ENCODE data around the gene FCRL1. TPM values are rescaled to one million over a fixed set of nuclear protein-coding genes. Genes with fewer than 3 reads are reported as not detected.

The FCRL1 gene
- total RNA-seq, 1 experiment from 2014 or later: not detected

GRCh38 chr1:157841708-157842107, 21.8 kb upstream of the FCRL1 start, which contains the start of gene CD5L:
Gene CD5L, minus strand, starts transcription at chr1:157841808. Its CDS starts 107 bp downstream, at chr1:157841701.
- in situ Hi-C loops (cut with HindIII; ENCODE audit: low pct_unique_long_range_greater_than_20kb, low sequenced_read_pairs): no loop called here

GRCh38 chr1:157838966-157839365, 19.0 kb upstream of the FCRL1 start:
- no peaks in the 10 kb centered on the region for H3K36me3 ChIP-seq (ENCODE audit: control insufficient read depth, insufficient read depth, low read length)
- TF ChIP-seq CTCF (IDR thresholded peaks at IDR 0.05) (no peak), POLR2AphosphoS5 (IDR thresholded peaks at IDR 0.05; ENCODE audit: low read depth, low read length) (no peak), TCF7L2 (IDR thresholded peaks at IDR 0.05; ENCODE audit: low read depth, low read length) (no peak), SIN3A (IDR thresholded peaks at IDR 0.05; ENCODE audit: borderline replicate concordance, insufficient read depth, low read depth, low read length) (no peak)
- TF ChIP-seq, protein P1, sequence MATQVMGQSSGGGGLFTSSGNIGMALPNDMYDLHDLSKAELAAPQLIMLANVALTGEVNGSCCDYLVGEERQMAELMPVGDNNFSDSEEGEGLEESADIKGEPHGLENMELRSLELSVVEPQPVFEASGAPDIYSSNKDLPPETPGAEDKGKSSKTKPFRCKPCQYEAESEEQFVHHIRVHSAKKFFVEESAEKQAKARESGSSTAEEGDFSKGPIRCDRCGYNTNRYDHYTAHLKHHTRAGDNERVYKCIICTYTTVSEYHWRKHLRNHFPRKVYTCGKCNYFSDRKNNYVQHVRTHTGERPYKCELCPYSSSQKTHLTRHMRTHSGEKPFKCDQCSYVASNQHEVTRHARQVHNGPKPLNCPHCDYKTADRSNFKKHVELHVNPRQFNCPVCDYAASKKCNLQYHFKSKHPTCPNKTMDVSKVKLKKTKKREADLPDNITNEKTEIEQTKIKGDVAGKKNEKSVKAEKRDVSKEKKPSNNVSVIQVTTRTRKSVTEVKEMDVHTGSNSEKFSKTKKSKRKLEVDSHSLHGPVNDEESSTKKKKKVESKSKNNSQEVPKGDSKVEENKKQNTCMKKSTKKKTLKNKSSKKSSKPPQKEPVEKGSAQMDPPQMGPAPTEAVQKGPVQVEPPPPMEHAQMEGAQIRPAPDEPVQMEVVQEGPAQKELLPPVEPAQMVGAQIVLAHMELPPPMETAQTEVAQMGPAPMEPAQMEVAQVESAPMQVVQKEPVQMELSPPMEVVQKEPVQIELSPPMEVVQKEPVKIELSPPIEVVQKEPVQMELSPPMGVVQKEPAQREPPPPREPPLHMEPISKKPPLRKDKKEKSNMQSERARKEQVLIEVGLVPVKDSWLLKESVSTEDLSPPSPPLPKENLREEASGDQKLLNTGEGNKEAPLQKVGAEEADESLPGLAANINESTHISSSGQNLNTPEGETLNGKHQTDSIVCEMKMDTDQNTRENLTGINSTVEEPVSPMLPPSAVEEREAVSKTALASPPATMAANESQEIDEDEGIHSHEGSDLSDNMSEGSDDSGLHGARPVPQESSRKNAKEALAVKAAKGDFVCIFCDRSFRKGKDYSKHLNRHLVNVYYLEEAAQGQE (IDR thresholded peaks at IDR 0.05; ENCODE audit: insufficient read depth in 1 of 2, low read depth in 2 of 2, low read length in 1 of 2): no peak
- ChIA-PET CTCF (no interaction called here), POLR2A (no interaction called here)
- DNase-seq (ENCODE audit: low read depth, low spot score) (no peak), ATAC-seq (no peak)
- peaks cover 2% of the 10 kb centered on the region; the same call in 1 of the 2 replicates for H3K27me3 ChIP-seq (ENCODE audit: control insufficient read depth, insufficient read depth, low read length)
- no peak overlapping the region for H3K27ac ChIP-seq (ENCODE audit: low read length)
- BruUV-seq (replicated peaks): no TSS peak
- in situ Hi-C loops (cut with HindIII; ENCODE audit: low pct_unique_long_range_greater_than_20kb, low sequenced_read_pairs): no loop called here
- no peak overlapping the region for H3K4me3 ChIP-seq (ENCODE audit: low read depth in 2 of 2, low read length in 2 of 2)
- intact Hi-C loops (cut with micrococcal nuclease; ENCODE audit: unreplicated experiment): no loop called here
- no peaks in the 10 kb centered on the region for H3K4me1 ChIP-seq (ENCODE audit: control insufficient read depth, insufficient read depth, low read length)
- H3K9me3 ChIP-seq (ENCODE audit: control insufficient read depth, insufficient read depth, low read depth, low read length): no peaks in the 10 kb centered on the region

More at GRCh38 chr1:157841708-157842107, 21.8 kb upstream of the FCRL1 start, which contains the start of gene CD5L:
- Histone ChIP-seq H3K4me1 (ENCODE audit: control insufficient read depth, insufficient read depth, low read length) (no peaks in the 10 kb centered on the region), H3K27ac (ENCODE audit: low read length) (no peak within 1 kb of the TSS), H3K27me3 (ENCODE audit: control insufficient read depth, insufficient read depth, low read length) (no peaks in the 10 kb centered on the region), H3K36me3 (ENCODE audit: control insufficient read depth, insufficient read depth, low read length) (no peaks in the 10 kb centered on the region), H3K4me3 (ENCODE audit: low read depth in 2 of 2, low read length in 2 of 2) (no peak within 1 kb of the TSS), H3K9me3 (ENCODE audit: control insufficient read depth, insufficient read depth, low read depth, low read length) (no peaks in the 10 kb centered on the region)
- no peak for TF ChIP-seq CTCF (IDR thresholded peaks at IDR 0.05)
- no peak for TF ChIP-seq SIN3A (IDR thresholded peaks at IDR 0.05; ENCODE audit: borderline replicate concordance, insufficient read depth, low read depth, low read length)
- ATAC-seq (no peak), DNase-seq (ENCODE audit: low read depth, low spot score) (no peak)
- ChIA-PET CTCF (no interaction called here), POLR2A (no interaction called here)
- intact Hi-C loops (cut with micrococcal nuclease; ENCODE audit: unreplicated experiment): no loop called here
- BruUV-seq (replicated peaks): no TSS peak

All from Panc1 (cell line).